T-helper 1 cell treated with Interleukin-12 subunit alpha and Interleukin-12 subunit beta and Interleukin-4 antibody, amounts not matched to agents 30 μg/mL and 1 μg/mL, for 36 hours (primary cell): ENCODE measurements around the gene CCDC17.

Experiments
- H3K27ac Mint-ChIP-seq: one replicate; pipeline ENCODE4 v1.8.0; 2021; ENCODE audit warnings: mild to moderate bottlenecking, mixed read lengths
- H3K27me3 Mint-ChIP-seq: one replicate; pipeline ENCODE4 v1.8.0; 2021; ENCODE audit warnings: low read depth, mixed read lengths
- H3K36me3 Mint-ChIP-seq: one replicate; pipeline ENCODE4 v1.8.0; 2021; ENCODE audit warnings: low read depth, mixed read lengths
- H3K4me1 Mint-ChIP-seq: one replicate; pipeline ENCODE4 v1.8.0; 2021; ENCODE audit warnings: low read depth, mixed read lengths
- H3K4me3 Mint-ChIP-seq: one replicate; pipeline ENCODE4 v1.8.0; 2021; ENCODE audit warnings: mild to moderate bottlenecking, moderate library complexity, mixed read lengths
- H3K9me3 Mint-ChIP-seq: one replicate; pipeline ENCODE4 v1.8.0; 2021; ENCODE audit warnings: mixed read lengths

CCDC17 gene

GRCh38 chr1:45643978-45644377 is 20.1 kb upstream of the CCDC17 start:
- Mint-ChIP-seq H3K4me1 (no peaks in the 10 kb centered on the region), H3K27ac (no peak overlapping the region), H3K27me3 (no peaks in the 10 kb centered on the region), H3K4me3 (no peak overlapping the region), H3K9me3 (no peaks in the 10 kb centered on the region), H3K36me3 (peaks cover 21% of the 10 kb centered on the region)

GRCh38 chr1:45643321-45643720 is 19.5 kb upstream of the CCDC17 start:
- no peaks in the 10 kb centered on the region for H3K9me3 Mint-ChIP-seq
- H3K27ac Mint-ChIP-seq, result no peak overlapping the region
- peaks cover 21% of the 10 kb centered on the region for H3K36me3 Mint-ChIP-seq
- H3K4me3 Mint-ChIP-seq, result no peak overlapping the region
- no peaks in the 10 kb centered on the region for H3K27me3 Mint-ChIP-seq
- H3K4me1 Mint-ChIP-seq, result no peaks in the 10 kb centered on the region

GRCh38 chr1:45640293-45640692 is 16.4 kb upstream of the CCDC17 start:
- Mint-ChIP-seq H3K27me3 (no peaks in the 10 kb centered on the region), H3K36me3 (peaks cover 15% of the 10 kb centered on the region), H3K4me1 (no peaks in the 10 kb centered on the region), H3K9me3 (no peaks in the 10 kb centered on the region), H3K27ac (no peak overlapping the region), H3K4me3 (no peak overlapping the region)

GRCh38 chr1:45635211-45635610 is 11.4 kb upstream of the CCDC17 start:
- no peak overlapping the region for H3K4me3 Mint-ChIP-seq
- H3K36me3 Mint-ChIP-seq, result peaks cover 20% of the 10 kb centered on the region
- no peak overlapping the region for H3K27ac Mint-ChIP-seq
- no peaks in the 10 kb centered on the region for H3K9me3 Mint-ChIP-seq
- H3K27me3 Mint-ChIP-seq, result no peaks in the 10 kb centered on the region
- H3K4me1 Mint-ChIP-seq, result no peaks in the 10 kb centered on the region

- Mint-ChIP-seq H3K27ac (no peak overlapping the region), H3K9me3 (no peaks in the 10 kb centered on the region), H3K36me3 (peaks cover 33% of the 10 kb centered on the region), H3K4me1 (no peaks in the 10 kb centered on the region), H3K4me3 (no peak overlapping the region), H3K27me3 (no peaks in the 10 kb centered on the region)
These were observed 6.6 kb upstream of the CCDC17 start for GRCh38 chr1:45630429-45630828.

GRCh38 chr1:45629035-45629434 is 5.2 kb upstream of the CCDC17 start:
- Mint-ChIP-seq H3K4me1 (no peaks in the 10 kb centered on the region), H3K27ac (no peak overlapping the region), H3K36me3 (peaks cover 33% of the 10 kb centered on the region), H3K27me3 (no peaks in the 10 kb centered on the region), H3K9me3 (no peaks in the 10 kb centered on the region), H3K4me3 (no peak overlapping the region)

GRCh38 chr1:45622524-45623394 is 1.1 kb downstream of the CCDC17 start:
- H3K27ac Mint-ChIP-seq, result no peak overlapping the region
- no peaks in the 10 kb centered on the region for H3K9me3 Mint-ChIP-seq
- no peaks in the 10 kb centered on the region for H3K4me1 Mint-ChIP-seq
- H3K27me3 Mint-ChIP-seq, result no peaks in the 10 kb centered on the region
- no peak overlapping the region for H3K4me3 Mint-ChIP-seq
- H3K36me3 Mint-ChIP-seq, result peaks cover 15% of the 10 kb centered on the region

GRCh38 chr1:45621895-45622523 is 1.8 kb downstream of the CCDC17 start:
- no peak overlapping the region for H3K27ac Mint-ChIP-seq
- H3K27me3 Mint-ChIP-seq, result no peaks in the 10 kb centered on the region
- H3K4me3 Mint-ChIP-seq, result no peak overlapping the region
- peaks cover 14% of the 10 kb centered on the region for H3K36me3 Mint-ChIP-seq
- H3K9me3 Mint-ChIP-seq, result no peaks in the 10 kb centered on the region
- no peaks in the 10 kb centered on the region for H3K4me1 Mint-ChIP-seq

- no peaks in the 10 kb centered on the region for H3K27me3 Mint-ChIP-seq
- no peaks in the 10 kb centered on the region for H3K4me1 Mint-ChIP-seq
- no peak overlapping the region for H3K4me3 Mint-ChIP-seq
- peaks cover 16% of the 10 kb centered on the region for H3K36me3 Mint-ChIP-seq
- no peaks in the 10 kb centered on the region for H3K9me3 Mint-ChIP-seq
- H3K27ac Mint-ChIP-seq, result no peak overlapping the region
These were observed 2.4 kb downstream of the CCDC17 start for GRCh38 chr1:45621501-45621836.

GRCh38 chr1:45620588-45621500 is 3.0 kb downstream of the CCDC17 start:
- Mint-ChIP-seq H3K4me3 (no peak overlapping the region), H3K27me3 (no peaks in the 10 kb centered on the region), H3K9me3 (no peaks in the 10 kb centered on the region), H3K27ac (peak overlapping the region; percentile 20), H3K4me1 (no peaks in the 10 kb centered on the region), H3K36me3 (peaks cover 22% of the 10 kb centered on the region)

- Mint-ChIP-seq H3K9me3 (no peaks in the 10 kb centered on the region), H3K4me1 (no peaks in the 10 kb centered on the region), H3K27me3 (no peaks in the 10 kb centered on the region), H3K27ac (no peak overlapping the region), H3K36me3 (peaks cover 32% of the 10 kb centered on the region), H3K4me3 (no peak overlapping the region)
These were observed 4.5 kb downstream of the CCDC17 start for GRCh38 chr1:45619149-45619921.

- Mint-ChIP-seq H3K36me3 (peaks cover 37% of the 10 kb centered on the region), H3K9me3 (no peaks in the 10 kb centered on the region), H3K27ac (no peak overlapping the region), H3K4me3 (no peak overlapping the region), H3K27me3 (no peaks in the 10 kb centered on the region), H3K4me1 (peaks cover 2% of the 10 kb centered on the region)
These were observed 6.2 kb downstream of the CCDC17 start for GRCh38 chr1:45617618-45618017.

- H3K4me1 Mint-ChIP-seq, result peaks cover 2% of the 10 kb centered on the region
- H3K4me3 Mint-ChIP-seq, result no peak overlapping the region
- no peaks in the 10 kb centered on the region for H3K9me3 Mint-ChIP-seq
- peak overlapping the region; percentile 15 for H3K27ac Mint-ChIP-seq
- H3K27me3 Mint-ChIP-seq, result no peaks in the 10 kb centered on the region
- H3K36me3 Mint-ChIP-seq, result peaks cover 40% of the 10 kb centered on the region
These were observed 8.0 kb downstream of the CCDC17 start for GRCh38 chr1:45615885-45616284.

- Mint-ChIP-seq H3K36me3 (peaks cover 43% of the 10 kb centered on the region), H3K27ac (no peak overlapping the region), H3K4me1 (peaks cover 5% of the 10 kb centered on the region), H3K9me3 (no peaks in the 10 kb centered on the region), H3K27me3 (no peaks in the 10 kb centered on the region), H3K4me3 (no peak overlapping the region)
These were observed 10.8 kb downstream of the CCDC17 start for GRCh38 chr1:45612941-45613579.
